K562 (cell line): ENCODE measurements around the gene CTBP2.

Experiments
- FOXP1 ChIP-seq: sonication (generic); formaldehyde crosslinking; IDR thresholded peaks from 2 replicates; pipeline ENCODE4 v1.8.0; 2022; ENCODE audit warnings: mild to moderate bottlenecking, missing genetic modification reagents
- KLF16 ChIP-seq: IDR thresholded peaks from 2 replicates; pipeline ENCODE4 v1.6.1; 2016; ENCODE audit warnings: antibody characterized with exemption
- PHF8 ChIP-seq: fragments of 200-600 bp; sonication (generic); IDR thresholded peaks from 2 replicates; pipeline ENCODE4 v1.6.1; 2012; ENCODE audit warnings: mixed run types, mild to moderate bottlenecking, inconsistent platforms, low read length, moderate library complexity, borderline replicate concordance
- POLR3A ChIP-seq: IDR thresholded peaks from 2 replicates; pipeline ENCODE4 v1.6.1; 2011; ENCODE audit warnings: borderline replicate concordance, mild to moderate bottlenecking, moderate library complexity; ENCODE audit not compliant: insufficient read length, insufficient read depth; ENCODE audit errors: extremely low read depth
- ZNF407 ChIP-seq: fragments of 450-650 bp; IDR thresholded peaks from 2 replicates; pipeline ENCODE4 v1.6.1; 2016; ENCODE audit warnings: low read depth
- ZNF780A ChIP-seq: fragments of 250-450 bp; sonication (Bioruptor Pico); IDR thresholded peaks from 2 replicates; pipeline ENCODE4 v1.5.0; 2021; ENCODE audit warnings: mild to moderate bottlenecking
- ZNF830 ChIP-seq: fragments of 250-450 bp; sonication (Bioruptor Pico); IDR thresholded peaks from 2 replicates; pipeline ENCODE4 v1.5.0; 2021; ENCODE audit warnings: mild to moderate bottlenecking
- TF ChIP-seq, protein P1 (sequence below), 3 experiments: IDR thresholded peaks in 2 of 3; conservative IDR thresholded peaks in 1 of 3; 2 replicates each; pipeline ENCODE4 v1.5.1; 2011 to 2012; ENCODE audit warnings: low read length in 3 of 3, mild to moderate bottlenecking in 3 of 3, control low read depth in 2 of 3, improper control_type of control experiment in 1 of 3, inconsistent platforms in 1 of 3, low read depth in 1 of 3, mixed read lengths in 1 of 3, moderate library complexity in 1 of 3; ENCODE audit not compliant: insufficient read depth in 2 of 3
- TF ChIP-seq, protein P2 (sequence below), 2 experiments: fragments of 450-650 bp; formaldehyde crosslinking in 1 of 2; IDR thresholded peaks; 2 replicates each; pipeline versions ENCODE4 v1.4.0 to v1.6.1; 2014 to 2020; ENCODE audit warnings: mild to moderate bottlenecking in 2 of 2, borderline replicate concordance in 1 of 2, low read depth in 1 of 2
- TF ChIP-seq, protein P3 (sequence below), 3 experiments: fragments of 200-800 bp in 1 of 3; sonication (Bioruptor generic) in 1 of 3; sonication (generic) in 1 of 3; formaldehyde crosslinking in 1 of 3; IDR thresholded peaks; 2 replicates each; pipeline versions ENCODE4 v1.6.1 to v1.8.0; 2016 to 2022; ENCODE audit warnings: mild to moderate bottlenecking in 2 of 3, missing compliant biosample characterization in 2 of 3, missing genetic modification characterization in 2 of 3, missing genetic modification reagents in 1 of 3
- TF ChIP-seq, protein P4 (sequence below): sonication (generic); formaldehyde crosslinking; IDR thresholded peaks from 2 replicates; pipeline ENCODE4 v1.5.0; 2020; ENCODE audit warnings: missing genetic modification reagents

GRCh38 chr10:125024497-125025234, 135.7 kb downstream of the CTBP2 start:
- TF ChIP-seq ZNF830 (CRISPR knock-in tag): no peak
- TF ChIP-seq FOXP1 (CRISPR knock-in tag): no peak
- TF ChIP-seq, protein P1, sequence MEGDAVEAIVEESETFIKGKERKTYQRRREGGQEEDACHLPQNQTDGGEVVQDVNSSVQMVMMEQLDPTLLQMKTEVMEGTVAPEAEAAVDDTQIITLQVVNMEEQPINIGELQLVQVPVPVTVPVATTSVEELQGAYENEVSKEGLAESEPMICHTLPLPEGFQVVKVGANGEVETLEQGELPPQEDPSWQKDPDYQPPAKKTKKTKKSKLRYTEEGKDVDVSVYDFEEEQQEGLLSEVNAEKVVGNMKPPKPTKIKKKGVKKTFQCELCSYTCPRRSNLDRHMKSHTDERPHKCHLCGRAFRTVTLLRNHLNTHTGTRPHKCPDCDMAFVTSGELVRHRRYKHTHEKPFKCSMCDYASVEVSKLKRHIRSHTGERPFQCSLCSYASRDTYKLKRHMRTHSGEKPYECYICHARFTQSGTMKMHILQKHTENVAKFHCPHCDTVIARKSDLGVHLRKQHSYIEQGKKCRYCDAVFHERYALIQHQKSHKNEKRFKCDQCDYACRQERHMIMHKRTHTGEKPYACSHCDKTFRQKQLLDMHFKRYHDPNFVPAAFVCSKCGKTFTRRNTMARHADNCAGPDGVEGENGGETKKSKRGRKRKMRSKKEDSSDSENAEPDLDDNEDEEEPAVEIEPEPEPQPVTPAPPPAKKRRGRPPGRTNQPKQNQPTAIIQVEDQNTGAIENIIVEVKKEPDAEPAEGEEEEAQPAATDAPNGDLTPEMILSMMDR (IDR thresholded peaks at IDR 0.05 in 2 of 3, conservative IDR thresholded peaks at IDR 0.05 in 1 of 3; ENCODE audit: insufficient read depth in 2 of 3, low read depth in 1 of 3, low read length in 3 of 3): no peak
- TF ChIP-seq ZNF780A: no peak
- TF ChIP-seq, protein P2, sequence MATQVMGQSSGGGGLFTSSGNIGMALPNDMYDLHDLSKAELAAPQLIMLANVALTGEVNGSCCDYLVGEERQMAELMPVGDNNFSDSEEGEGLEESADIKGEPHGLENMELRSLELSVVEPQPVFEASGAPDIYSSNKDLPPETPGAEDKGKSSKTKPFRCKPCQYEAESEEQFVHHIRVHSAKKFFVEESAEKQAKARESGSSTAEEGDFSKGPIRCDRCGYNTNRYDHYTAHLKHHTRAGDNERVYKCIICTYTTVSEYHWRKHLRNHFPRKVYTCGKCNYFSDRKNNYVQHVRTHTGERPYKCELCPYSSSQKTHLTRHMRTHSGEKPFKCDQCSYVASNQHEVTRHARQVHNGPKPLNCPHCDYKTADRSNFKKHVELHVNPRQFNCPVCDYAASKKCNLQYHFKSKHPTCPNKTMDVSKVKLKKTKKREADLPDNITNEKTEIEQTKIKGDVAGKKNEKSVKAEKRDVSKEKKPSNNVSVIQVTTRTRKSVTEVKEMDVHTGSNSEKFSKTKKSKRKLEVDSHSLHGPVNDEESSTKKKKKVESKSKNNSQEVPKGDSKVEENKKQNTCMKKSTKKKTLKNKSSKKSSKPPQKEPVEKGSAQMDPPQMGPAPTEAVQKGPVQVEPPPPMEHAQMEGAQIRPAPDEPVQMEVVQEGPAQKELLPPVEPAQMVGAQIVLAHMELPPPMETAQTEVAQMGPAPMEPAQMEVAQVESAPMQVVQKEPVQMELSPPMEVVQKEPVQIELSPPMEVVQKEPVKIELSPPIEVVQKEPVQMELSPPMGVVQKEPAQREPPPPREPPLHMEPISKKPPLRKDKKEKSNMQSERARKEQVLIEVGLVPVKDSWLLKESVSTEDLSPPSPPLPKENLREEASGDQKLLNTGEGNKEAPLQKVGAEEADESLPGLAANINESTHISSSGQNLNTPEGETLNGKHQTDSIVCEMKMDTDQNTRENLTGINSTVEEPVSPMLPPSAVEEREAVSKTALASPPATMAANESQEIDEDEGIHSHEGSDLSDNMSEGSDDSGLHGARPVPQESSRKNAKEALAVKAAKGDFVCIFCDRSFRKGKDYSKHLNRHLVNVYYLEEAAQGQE (IDR thresholded peaks at IDR 0.05; ENCODE audit: borderline replicate concordance): no peak
- TF ChIP-seq, protein P2 (CRISPR knock-in tag; IDR thresholded peaks at IDR 0.05; ENCODE audit: low read depth): no peak
- TF ChIP-seq ZNF407: no peak
- TF ChIP-seq, protein P3, sequence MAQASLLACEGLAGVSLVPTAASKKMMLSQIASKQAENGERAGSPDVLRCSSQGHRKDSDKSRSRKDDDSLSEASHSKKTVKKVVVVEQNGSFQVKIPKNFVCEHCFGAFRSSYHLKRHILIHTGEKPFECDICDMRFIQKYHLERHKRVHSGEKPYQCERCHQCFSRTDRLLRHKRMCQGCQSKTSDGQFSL (CRISPR knock-in tag; IDR thresholded peaks at IDR 0.05): no peak
- TF ChIP-seq, protein P3 (tag; IDR thresholded peaks at IDR 0.05): no peak
- TF ChIP-seq, protein P4, sequence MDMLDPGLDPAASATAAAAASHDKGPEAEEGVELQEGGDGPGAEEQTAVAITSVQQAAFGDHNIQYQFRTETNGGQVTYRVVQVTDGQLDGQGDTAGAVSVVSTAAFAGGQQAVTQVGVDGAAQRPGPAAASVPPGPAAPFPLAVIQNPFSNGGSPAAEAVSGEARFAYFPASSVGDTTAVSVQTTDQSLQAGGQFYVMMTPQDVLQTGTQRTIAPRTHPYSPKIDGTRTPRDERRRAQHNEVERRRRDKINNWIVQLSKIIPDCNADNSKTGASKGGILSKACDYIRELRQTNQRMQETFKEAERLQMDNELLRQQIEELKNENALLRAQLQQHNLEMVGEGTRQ: no peak
- no peak for TF ChIP-seq POLR3A
- TF ChIP-seq KLF16: no peak
- TF ChIP-seq PHF8: no peak
